ENCODE data around the gene CHD9NB. TPM values are rescaled to one million over a fixed set of nuclear protein-coding genes. Genes with fewer than 3 reads are reported as not detected.

The CHD9NB gene
- total and polyA plus RNA-seq, 9 of the 15 experiments (the other 6 are each of a cell fraction or from before 2014, with no cell fraction given) = 0.06 to 0.10 (median 0.07) TPM; not detected in 6

DNA sequence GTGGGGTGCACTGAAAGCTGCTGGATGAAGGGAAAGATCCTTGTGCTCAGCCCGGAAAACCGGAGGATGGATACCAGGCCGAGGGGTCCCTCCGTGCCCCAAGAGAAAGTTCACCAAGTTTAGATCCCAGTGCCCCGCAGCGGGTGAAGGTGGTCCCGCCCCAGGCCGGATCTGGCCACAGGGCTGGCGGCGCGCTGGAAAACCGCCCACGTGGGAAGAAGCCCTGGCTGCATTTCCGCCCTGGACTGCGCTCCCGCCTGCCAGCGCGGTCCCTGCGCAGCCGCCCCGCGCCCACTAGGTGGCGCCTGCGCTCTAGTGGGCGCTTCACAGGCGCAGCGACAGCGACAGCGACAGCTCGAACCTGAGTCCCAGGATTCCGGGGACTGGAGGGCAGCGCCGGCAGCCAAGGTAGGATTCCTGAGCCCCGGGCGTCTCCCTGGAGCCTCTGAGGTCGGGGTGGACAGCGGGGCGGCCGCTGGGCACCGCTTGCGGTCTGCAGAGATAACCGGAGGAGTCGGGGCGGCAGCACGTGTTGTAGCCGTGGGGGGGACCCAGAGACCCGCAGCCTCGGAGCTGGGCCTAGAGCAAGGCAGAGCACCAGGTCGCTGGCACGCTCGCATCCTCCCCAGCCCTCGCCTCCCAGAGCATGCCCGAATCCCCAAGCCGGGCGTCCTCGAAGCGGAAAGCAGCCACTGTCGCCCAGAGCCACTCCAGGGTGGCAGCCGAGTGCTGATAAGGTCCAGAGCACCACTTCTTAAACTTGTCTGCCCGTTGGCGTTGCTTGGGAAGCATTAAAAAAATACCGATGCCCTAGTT is 2.2 kb upstream of the CHD9NB start, which contains the start of gene CHD9 (continued):
- TF ChIP-seq MAFK (IDR thresholded peaks at IDR 0.05; ENCODE audit: low read length) = no peak
- no peak for TF ChIP-seq BDP1 (IDR thresholded peaks at IDR 0.05; ENCODE audit: insufficient read depth, insufficient read length)
- no peak for TF ChIP-seq RBM17 (IDR thresholded peaks at IDR 0.05; ENCODE audit: borderline replicate concordance, low read depth, low read length)
- no peak for TF ChIP-seq BCOR (IDR thresholded peaks at IDR 0.05)
- TF ChIP-seq NR2C2 (CRISPR knock-in tag; IDR thresholded peaks at IDR 0.05) = no peak
- 0 out of 2 replicates have a peak, but pooled peaks have one; percentile 26 for TF ChIP-seq NR2C2 (tag; IDR thresholded peaks at IDR 0.05)
- TF ChIP-seq, protein P1, sequence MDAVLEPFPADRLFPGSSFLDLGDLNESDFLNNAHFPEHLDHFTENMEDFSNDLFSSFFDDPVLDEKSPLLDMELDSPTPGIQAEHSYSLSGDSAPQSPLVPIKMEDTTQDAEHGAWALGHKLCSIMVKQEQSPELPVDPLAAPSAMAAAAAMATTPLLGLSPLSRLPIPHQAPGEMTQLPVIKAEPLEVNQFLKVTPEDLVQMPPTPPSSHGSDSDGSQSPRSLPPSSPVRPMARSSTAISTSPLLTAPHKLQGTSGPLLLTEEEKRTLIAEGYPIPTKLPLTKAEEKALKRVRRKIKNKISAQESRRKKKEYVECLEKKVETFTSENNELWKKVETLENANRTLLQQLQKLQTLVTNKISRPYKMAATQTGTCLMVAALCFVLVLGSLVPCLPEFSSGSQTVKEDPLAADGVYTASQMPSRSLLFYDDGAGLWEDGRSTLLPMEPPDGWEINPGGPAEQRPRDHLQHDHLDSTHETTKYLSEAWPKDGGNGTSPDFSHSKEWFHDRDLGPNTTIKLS (IDR thresholded peaks at IDR 0.05; ENCODE audit: borderline replicate concordance, low read depth) = peak; percentile 64; the same call in 1 of the 2 replicates
- TF ChIP-seq, protein P2, sequence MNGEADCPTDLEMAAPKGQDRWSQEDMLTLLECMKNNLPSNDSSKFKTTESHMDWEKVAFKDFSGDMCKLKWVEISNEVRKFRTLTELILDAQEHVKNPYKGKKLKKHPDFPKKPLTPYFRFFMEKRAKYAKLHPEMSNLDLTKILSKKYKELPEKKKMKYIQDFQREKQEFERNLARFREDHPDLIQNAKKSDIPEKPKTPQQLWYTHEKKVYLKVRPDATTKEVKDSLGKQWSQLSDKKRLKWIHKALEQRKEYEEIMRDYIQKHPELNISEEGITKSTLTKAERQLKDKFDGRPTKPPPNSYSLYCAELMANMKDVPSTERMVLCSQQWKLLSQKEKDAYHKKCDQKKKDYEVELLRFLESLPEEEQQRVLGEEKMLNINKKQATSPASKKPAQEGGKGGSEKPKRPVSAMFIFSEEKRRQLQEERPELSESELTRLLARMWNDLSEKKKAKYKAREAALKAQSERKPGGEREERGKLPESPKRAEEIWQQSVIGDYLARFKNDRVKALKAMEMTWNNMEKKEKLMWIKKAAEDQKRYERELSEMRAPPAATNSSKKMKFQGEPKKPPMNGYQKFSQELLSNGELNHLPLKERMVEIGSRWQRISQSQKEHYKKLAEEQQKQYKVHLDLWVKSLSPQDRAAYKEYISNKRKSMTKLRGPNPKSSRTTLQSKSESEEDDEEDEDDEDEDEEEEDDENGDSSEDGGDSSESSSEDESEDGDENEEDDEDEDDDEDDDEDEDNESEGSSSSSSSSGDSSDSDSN (IDR thresholded peaks at IDR 0.05; ENCODE audit: borderline replicate concordance in 1 of 2, low read depth in 2 of 2, low read length in 2 of 2) = peak in 1 of 2 experiments; percentile 43; a peak in 1 of 4 replicates
- TF ChIP-seq, protein P3, sequence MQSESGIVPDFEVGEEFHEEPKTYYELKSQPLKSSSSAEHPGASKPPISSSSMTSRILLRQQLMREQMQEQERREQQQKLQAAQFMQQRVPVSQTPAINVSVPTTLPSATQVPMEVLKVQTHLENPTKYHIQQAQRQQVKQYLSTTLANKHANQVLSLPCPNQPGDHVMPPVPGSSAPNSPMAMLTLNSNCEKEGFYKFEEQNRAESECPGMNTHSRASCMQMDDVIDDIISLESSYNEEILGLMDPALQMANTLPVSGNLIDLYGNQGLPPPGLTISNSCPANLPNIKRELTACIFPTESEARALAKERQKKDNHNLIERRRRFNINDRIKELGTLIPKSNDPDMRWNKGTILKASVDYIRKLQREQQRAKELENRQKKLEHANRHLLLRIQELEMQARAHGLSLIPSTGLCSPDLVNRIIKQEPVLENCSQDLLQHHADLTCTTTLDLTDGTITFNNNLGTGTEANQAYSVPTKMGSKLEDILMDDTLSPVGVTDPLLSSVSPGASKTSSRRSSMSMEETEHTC (IDR thresholded peaks at IDR 0.05) = no peak
- no peak for TF ChIP-seq SRSF9 (IDR thresholded peaks at IDR 0.05; ENCODE audit: borderline replicate concordance, low read depth, low read length)
- TF ChIP-seq DMBX1 (CRISPR knock-in tag; IDR thresholded peaks at IDR 0.05; ENCODE audit: borderline replicate concordance) = no peak

Data from K562 (cell line).